ENCODE results near the gene C3orf22. TPM values are rescaled to one million over a fixed set of nuclear protein-coding genes. Genes with fewer than 3 reads are reported as not detected.

The C3orf22 gene
- total RNA-seq, 6 experiments from 2014 or later: not detected

GRCh38 chr3:126555795-126556636 lies 2.7 kb downstream of the C3orf22 start:
- TF ChIP-seq CTCF (IDR thresholded peaks at IDR 0.05): no peak
- H3K27me3 Mint-ChIP-seq (ENCODE audit: insufficient read depth): peaks cover 8% of the 10 kb centered on the region
- no peak overlapping the region for H3K27ac Mint-ChIP-seq
- no peaks in the 10 kb centered on the region for H3K9me3 Mint-ChIP-seq
- DNase-seq: no peak
- H3K4me3 Mint-ChIP-seq: no peak overlapping the region
- no peaks in the 10 kb centered on the region for H3K4me1 Mint-ChIP-seq (ENCODE audit: low read depth)
- no peaks in the 10 kb centered on the region for H3K36me3 Mint-ChIP-seq (ENCODE audit: low read depth)

GRCh38 chr3:126554560-126555525 lies 3.9 kb downstream of the C3orf22 start:
- DNase-seq: no peak
- Mint-ChIP-seq H3K36me3 (ENCODE audit: low read depth) (no peaks in the 10 kb centered on the region), H3K27me3 (ENCODE audit: insufficient read depth) (peaks cover 7% of the 10 kb centered on the region), H3K4me3 (no peak overlapping the region), H3K27ac (no peak overlapping the region), H3K4me1 (ENCODE audit: low read depth) (no peaks in the 10 kb centered on the region), H3K9me3 (no peaks in the 10 kb centered on the region)
- no peak for TF ChIP-seq CTCF (IDR thresholded peaks at IDR 0.05)

GRCh38 chr3:126553284-126554084 lies 5.2 kb downstream of the C3orf22 start:
- no peaks in the 10 kb centered on the region for H3K9me3 Mint-ChIP-seq
- DNase-seq: no peak
- H3K36me3 Mint-ChIP-seq (ENCODE audit: low read depth): no peaks in the 10 kb centered on the region
- H3K27me3 Mint-ChIP-seq (ENCODE audit: insufficient read depth): peaks cover 10% of the 10 kb centered on the region
- TF ChIP-seq CTCF (IDR thresholded peaks at IDR 0.05): no peak
- no peaks in the 10 kb centered on the region for H3K4me1 Mint-ChIP-seq (ENCODE audit: low read depth)
- H3K27ac Mint-ChIP-seq: no peak overlapping the region
- no peak overlapping the region for H3K4me3 Mint-ChIP-seq

GRCh38 chr3:126552688-126553283 lies 5.9 kb downstream of the C3orf22 start:
- Mint-ChIP-seq H3K36me3 (ENCODE audit: low read depth) (no peaks in the 10 kb centered on the region), H3K4me3 (no peak overlapping the region), H3K27me3 (ENCODE audit: insufficient read depth) (peaks cover 10% of the 10 kb centered on the region), H3K27ac (no peak overlapping the region), H3K9me3 (no peaks in the 10 kb centered on the region), H3K4me1 (ENCODE audit: low read depth) (no peaks in the 10 kb centered on the region)
- DNase-seq: no peak
- TF ChIP-seq CTCF (IDR thresholded peaks at IDR 0.05): no peak
